GM06990 (cell line): ENCODE measurements around the gene LKAAEAR1.

Experiments
- DNase-seq: peaks from one replicate; pipeline ENCODE4 v3.0.0-alpha.2; 2011; ENCODE audit not compliant: insufficient read length; ENCODE audit errors: extremely low read depth
- H3K27me3 ChIP-seq: replicated peaks from 2 replicates; pipeline ENCODE4 v1.6.0; 2011; ENCODE audit warnings: low read length; ENCODE audit not compliant: control insufficient read depth, insufficient read depth
- H3K36me3 ChIP-seq: 2 replicates; pipeline ENCODE4 v1.5.1; 2011; ENCODE audit warnings: low read length; ENCODE audit not compliant: control insufficient read depth, insufficient read depth
- H3K4me3 ChIP-seq: replicated peaks from 2 replicates; pipeline ENCODE4 v1.5.1; 2011; ENCODE audit warnings: low read depth, mild to moderate bottlenecking, control low read depth, low read length
- TF ChIP-seq, protein P1 (sequence below): IDR thresholded peaks from 2 replicates; pipeline ENCODE4 v1.5.1; 2011; ENCODE audit warnings: low read length, control low read depth, mild to moderate bottlenecking, inconsistent platforms; ENCODE audit not compliant: insufficient read depth, poor library complexity, severe bottlenecking

The LKAAEAR1 gene

DNA sequence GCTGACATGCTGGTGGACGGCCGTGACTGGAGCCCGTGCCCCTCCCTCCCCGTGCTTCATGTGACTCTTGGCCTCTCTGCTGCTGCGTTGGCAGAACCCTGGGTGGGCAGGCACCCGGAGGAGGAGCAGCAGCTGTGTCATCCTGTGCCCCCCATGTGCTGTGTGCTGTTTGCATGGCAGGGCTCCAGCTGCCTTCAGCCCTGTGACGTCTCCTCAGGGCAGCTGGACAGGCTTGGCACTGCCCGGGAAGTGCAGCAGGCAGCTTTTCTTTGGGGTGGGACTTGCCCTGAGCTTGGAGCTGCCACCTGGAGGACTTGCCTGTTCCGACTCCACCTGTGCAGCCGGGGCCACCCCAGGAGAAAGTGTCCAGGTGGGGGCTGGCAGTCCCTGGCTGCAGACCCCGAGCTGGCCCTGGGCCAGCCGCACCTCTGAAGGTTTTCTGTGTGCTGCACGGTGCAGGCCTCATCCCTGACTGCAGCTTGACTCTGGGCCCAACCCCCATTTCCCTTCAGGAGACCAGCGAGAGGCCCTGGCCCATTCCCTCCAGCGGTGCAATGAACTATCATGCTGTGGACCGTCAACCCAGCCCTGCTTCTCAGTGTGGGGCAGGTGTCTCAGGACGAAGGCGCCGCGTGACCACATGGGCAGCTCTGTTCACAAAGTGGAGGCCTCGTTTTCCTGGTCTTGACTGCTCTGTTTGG is 15.0 kb upstream of the LKAAEAR1 start:
- TF ChIP-seq, protein P1, sequence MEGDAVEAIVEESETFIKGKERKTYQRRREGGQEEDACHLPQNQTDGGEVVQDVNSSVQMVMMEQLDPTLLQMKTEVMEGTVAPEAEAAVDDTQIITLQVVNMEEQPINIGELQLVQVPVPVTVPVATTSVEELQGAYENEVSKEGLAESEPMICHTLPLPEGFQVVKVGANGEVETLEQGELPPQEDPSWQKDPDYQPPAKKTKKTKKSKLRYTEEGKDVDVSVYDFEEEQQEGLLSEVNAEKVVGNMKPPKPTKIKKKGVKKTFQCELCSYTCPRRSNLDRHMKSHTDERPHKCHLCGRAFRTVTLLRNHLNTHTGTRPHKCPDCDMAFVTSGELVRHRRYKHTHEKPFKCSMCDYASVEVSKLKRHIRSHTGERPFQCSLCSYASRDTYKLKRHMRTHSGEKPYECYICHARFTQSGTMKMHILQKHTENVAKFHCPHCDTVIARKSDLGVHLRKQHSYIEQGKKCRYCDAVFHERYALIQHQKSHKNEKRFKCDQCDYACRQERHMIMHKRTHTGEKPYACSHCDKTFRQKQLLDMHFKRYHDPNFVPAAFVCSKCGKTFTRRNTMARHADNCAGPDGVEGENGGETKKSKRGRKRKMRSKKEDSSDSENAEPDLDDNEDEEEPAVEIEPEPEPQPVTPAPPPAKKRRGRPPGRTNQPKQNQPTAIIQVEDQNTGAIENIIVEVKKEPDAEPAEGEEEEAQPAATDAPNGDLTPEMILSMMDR, result no peak
- H3K4me3 ChIP-seq, result no peak overlapping the region
- DNase-seq, result no peak
- H3K36me3 ChIP-seq, result no peaks in the 10 kb centered on the region
- H3K27me3 ChIP-seq, result peaks cover 1% of the 10 kb centered on the region; the same call in 1 of the 2 replicates

DNA sequence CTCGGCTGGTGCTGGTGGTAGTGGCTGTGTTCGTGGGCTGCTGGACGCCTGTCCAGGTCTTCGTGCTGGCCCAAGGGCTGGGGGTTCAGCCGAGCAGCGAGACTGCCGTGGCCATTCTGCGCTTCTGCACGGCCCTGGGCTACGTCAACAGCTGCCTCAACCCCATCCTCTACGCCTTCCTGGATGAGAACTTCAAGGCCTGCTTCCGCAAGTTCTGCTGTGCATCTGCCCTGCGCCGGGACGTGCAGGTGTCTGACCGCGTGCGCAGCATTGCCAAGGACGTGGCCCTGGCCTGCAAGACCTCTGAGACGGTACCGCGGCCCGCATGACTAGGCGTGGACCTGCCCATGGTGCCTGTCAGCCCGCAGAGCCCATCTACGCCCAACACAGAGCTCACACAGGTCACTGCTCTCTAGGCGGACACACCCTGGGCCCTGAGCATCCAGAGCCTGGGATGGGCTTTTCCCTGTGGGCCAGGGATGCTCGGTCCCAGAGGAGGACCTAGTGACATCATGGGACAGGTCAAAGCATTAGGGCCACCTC is 14.3 kb upstream of the LKAAEAR1 start:
- DNase-seq, result no peak
- H3K36me3 ChIP-seq, result no peaks in the 10 kb centered on the region
- H3K4me3 ChIP-seq, result no peak overlapping the region
- TF ChIP-seq, protein P1, result no peak
- peaks cover 1% of the 10 kb centered on the region; the same call in 1 of the 2 replicates for H3K27me3 ChIP-seq

DNA sequence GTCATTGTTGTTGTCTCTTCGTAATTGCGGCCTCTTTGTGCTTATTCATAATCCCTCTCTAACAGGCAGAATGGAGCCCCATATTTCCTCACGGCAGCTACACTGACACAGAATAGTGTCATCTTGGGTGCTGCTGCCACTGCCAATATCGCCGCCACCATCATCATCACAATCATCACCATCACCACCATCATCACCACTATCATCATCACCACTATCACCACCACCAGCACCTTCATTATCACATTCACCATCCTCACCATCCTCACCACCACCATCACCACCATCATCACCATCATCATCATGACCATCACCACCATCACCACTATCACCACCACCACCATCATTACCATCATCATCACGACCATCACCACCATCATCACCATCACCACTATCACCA is 12.3 kb upstream of the LKAAEAR1 start:
- H3K27me3 ChIP-seq, result no peaks in the 10 kb centered on the region
- no peaks in the 10 kb centered on the region for H3K36me3 ChIP-seq
- TF ChIP-seq, protein P1, result no peak
- no peak for DNase-seq
- no peak overlapping the region for H3K4me3 ChIP-seq

DNA sequence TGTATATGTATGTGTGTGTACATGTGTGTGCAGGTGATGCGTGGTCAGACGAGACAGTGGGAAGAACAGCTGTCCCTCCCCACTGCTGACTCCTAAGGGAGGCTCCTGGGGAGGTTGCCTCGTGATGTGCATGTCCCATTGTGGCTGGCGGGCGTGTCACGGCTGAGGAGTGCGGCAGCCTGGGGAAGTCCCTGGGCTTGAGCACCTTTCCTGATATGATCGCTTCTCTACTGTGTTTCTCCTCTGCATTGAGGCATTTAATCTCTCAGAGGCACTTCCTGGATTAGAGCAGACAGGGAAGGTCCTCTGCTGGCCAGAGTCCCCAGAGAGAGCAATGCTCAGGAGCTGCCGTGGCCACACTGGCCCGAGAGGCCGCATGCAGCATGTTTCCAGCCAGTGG is 11.7 kb upstream of the LKAAEAR1 start:
- Histone ChIP-seq H3K4me3 (no peak overlapping the region), H3K27me3 (no peaks in the 10 kb centered on the region), H3K36me3 (no peaks in the 10 kb centered on the region)
- TF ChIP-seq, protein P1, result no peak
- DNase-seq, result no peak

DNA sequence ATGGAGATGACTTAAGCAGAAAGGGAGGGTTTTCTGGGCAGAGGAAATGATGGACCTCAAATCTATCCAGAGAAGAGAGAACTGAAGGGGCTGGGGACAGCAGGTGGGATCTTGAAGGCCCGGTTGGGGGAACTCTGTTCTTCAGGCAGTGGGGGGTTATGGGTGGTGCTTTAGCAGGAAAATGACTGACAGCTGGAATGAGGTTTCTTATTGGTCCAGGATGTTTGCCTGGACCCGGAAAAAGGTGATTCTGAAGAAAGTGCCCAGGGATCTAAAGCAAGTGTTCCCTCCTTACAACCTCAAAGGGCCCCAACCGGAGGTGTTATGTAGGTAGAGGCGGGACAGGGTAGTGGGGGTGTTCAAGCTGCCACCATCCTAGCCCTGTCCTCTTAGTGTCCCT is 11.3 kb upstream of the LKAAEAR1 start:
- Histone ChIP-seq H3K36me3 (no peaks in the 10 kb centered on the region), H3K27me3 (no peaks in the 10 kb centered on the region), H3K4me3 (no peak overlapping the region)
- TF ChIP-seq, protein P1, result no peak
- DNase-seq, result no peak

DNA sequence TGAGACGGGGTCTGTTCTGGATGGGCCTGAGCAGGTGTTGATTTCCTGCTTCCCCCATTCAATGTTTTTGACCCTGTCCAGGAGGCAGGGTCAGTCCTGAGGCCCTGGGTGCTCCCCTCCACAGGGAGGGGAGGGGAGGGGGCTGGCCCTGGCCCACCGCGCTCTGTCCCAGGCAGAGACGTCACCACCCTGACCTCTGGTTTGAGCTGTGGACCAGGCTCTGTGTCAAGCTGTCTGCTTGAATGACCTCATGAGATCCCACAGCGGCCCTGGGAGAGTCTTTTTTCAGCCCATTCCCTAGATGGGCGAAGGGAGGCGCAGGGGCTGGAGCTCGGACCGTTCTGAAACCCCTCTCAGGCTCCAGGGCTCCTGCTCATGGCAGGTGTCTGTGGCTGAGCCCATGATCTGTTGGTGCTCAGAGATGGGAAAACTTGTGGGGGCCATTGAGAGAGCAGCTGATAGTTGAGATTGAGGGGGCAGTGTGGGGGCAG is 8.9 kb upstream of the LKAAEAR1 start:
- no peak for DNase-seq

More for the DNA sequence above, 8.9 kb upstream of the LKAAEAR1 start:
- H3K36me3 ChIP-seq, result no peaks in the 10 kb centered on the region
- H3K27me3 ChIP-seq, result peaks cover 3% of the 10 kb centered on the region; the same call in 1 of the 2 replicates
- no peak overlapping the region for H3K4me3 ChIP-seq
- TF ChIP-seq, protein P1, result no peak
